H1 (cell line): Measurements from ENCODE around the gene MARS2. TPM values are rescaled to one million over a fixed set of nuclear protein-coding genes. Genes with fewer than 3 reads are reported as not detected.

Experiments used
- CTCF ChIA-PET: fragments of 300-600 bp; sonication (Branson Sonifier 250); formaldehyde crosslinking; loops from one replicate; lab custom pipeline; 2021; ENCODE audit not compliant: partially characterized antibody; lab: Charles Lee
- POLR2A ChIA-PET: fragments of 300-600 bp; sonication (Branson Sonifier 250); formaldehyde crosslinking; loops from one replicate; lab custom pipeline; 2021; ENCODE audit warnings: inconsistent platforms; ENCODE audit not compliant: partially characterized antibody; lab: Charles Lee
- DNase-seq, 2 experiments: peaks; one replicate each; pipeline versions ENCODE4 v3.0.0 to v3.0.0-alpha.2; 2010 to 2022; ENCODE audit warnings: low spot score in 2 of 2, low read depth in 1 of 2, mixed read lengths in 1 of 2
- FAIRE-seq: peaks from 2 replicates; lab custom pipeline; 2011; peaks lifted over from hg19 to GRCh38; lab: Jason Lieb, UNC
- H2AFZ ChIP-seq: 2 replicates; pipeline ENCODE4 v1.8.1; 2012; ENCODE audit warnings: low read length, inconsistent platforms
- H2AK5ac ChIP-seq: 2 replicates; pipeline ENCODE4 v1.6.1; 2013; ENCODE audit warnings: low read depth, low read length
- H2BK120ac ChIP-seq: replicated peaks from 2 replicates; pipeline ENCODE3; 2013; ENCODE audit warnings: low read depth, low read length, inconsistent platforms
- H2BK12ac ChIP-seq: 2 replicates; pipeline ENCODE4 v1.6.1; 2013; ENCODE audit warnings: low read depth, low read length
- H2BK15ac ChIP-seq: 2 replicates; pipeline ENCODE4 v1.6.1; 2013; ENCODE audit warnings: low read length
- H2BK20ac ChIP-seq: 2 replicates; pipeline ENCODE4 v1.6.1; 2013; ENCODE audit warnings: low read length
- H2BK5ac ChIP-seq: 2 replicates; pipeline ENCODE4 v1.6.1; 2013; ENCODE audit warnings: low read depth, low read length
- H3K14ac ChIP-seq: 2 replicates; pipeline ENCODE4 v1.6.1; 2013; ENCODE audit warnings: inconsistent platforms; ENCODE audit not compliant: insufficient read length
- H3K18ac ChIP-seq: 2 replicates; pipeline ENCODE4 v1.6.1; 2013; ENCODE audit warnings: low read length; ENCODE audit errors: extremely low read depth
- H3K23ac ChIP-seq: 2 replicates; pipeline ENCODE4 v1.6.1; 2013; ENCODE audit warnings: inconsistent platforms; ENCODE audit not compliant: insufficient read length
- H3K23me2 ChIP-seq: 2 replicates; pipeline ENCODE4 v1.6.1; 2013; ENCODE audit warnings: low read depth, low read length
- H3K27ac ChIP-seq: 2 replicates; pipeline ENCODE4 v1.6.1; 2011; ENCODE audit warnings: low read depth, low read length, inconsistent platforms
- H3K27me3 ChIP-seq, 4 experiments: replicated peaks in 1 of 4; 1 replicate in 1 of 4; 2 replicates in 3 of 4; pipeline versions ENCODE4 v1.6.1 to v1.8.1; 2011 to 2013; ENCODE audit warnings: low read length in 3 of 4, mild to moderate bottlenecking in 3 of 4, inconsistent platforms in 2 of 4, mixed read lengths in 2 of 4, moderate library complexity in 1 of 4; ENCODE audit not compliant: control insufficient read depth in 3 of 4, insufficient read depth in 3 of 4; ENCODE audit errors: extremely low read depth in 1 of 4
- H3K36me3 ChIP-seq, 4 experiments: 2 replicates each; pipeline versions ENCODE4 v1.6.1 to v1.8.1; 2011 to 2013; ENCODE audit warnings: mild to moderate bottlenecking in 4 of 4, low read length in 3 of 4, moderate library complexity in 2 of 4, control low read depth in 1 of 4, inconsistent platforms in 1 of 4; ENCODE audit not compliant: insufficient read depth in 4 of 4, control insufficient read depth in 2 of 4
- H3K4ac ChIP-seq: replicated peaks from 2 replicates; pipeline ENCODE3; 2013; ENCODE audit warnings: low read length, low read depth, mixed read lengths, inconsistent platforms; ENCODE audit not compliant: insufficient read length
- H3K4me1 ChIP-seq, 4 experiments: replicated peaks in 1 of 4; 1 replicate in 1 of 4; 2 replicates in 3 of 4; pipeline versions ENCODE4 v1.6.1 to v1.8.1; 2011 to 2013; ENCODE audit warnings: low read length in 3 of 4, inconsistent platforms in 2 of 4, mixed read lengths in 1 of 4; ENCODE audit not compliant: insufficient read depth in 4 of 4, control insufficient read depth in 3 of 4
- H3K4me2 ChIP-seq, 2 experiments: 2 replicates each; pipeline versions ENCODE4 v1.6.1 to v1.8.1; 2011 to 2013; ENCODE audit warnings: low read depth in 2 of 2, low read length in 2 of 2, control low read depth in 1 of 2, inconsistent platforms in 1 of 2, mild to moderate bottlenecking in 1 of 2; ENCODE audit not compliant: insufficient read depth in 1 of 2
- H3K4me3 ChIP-seq, 4 experiments: fragments of 200-600, 300-600 bp in 1 of 4; sonication (generic), shearing (Covaris generic), sonication (Bioruptor Twin) in 1 of 4; 2 replicates each; pipeline versions ENCODE4 v1.5.1 to v1.8.1; 2011 to 2016; ENCODE audit warnings: low read length in 4 of 4, low read depth in 3 of 4, control low read depth in 2 of 4, inconsistent platforms in 2 of 4, mild to moderate bottlenecking in 2 of 4, mixed read lengths in 1 of 4, moderate library complexity in 1 of 4; ENCODE audit not compliant: insufficient read depth in 2 of 4; ENCODE audit errors: extremely low read depth in 1 of 4
- H3K56ac ChIP-seq: replicated peaks from 2 replicates; pipeline ENCODE3; 2013; ENCODE audit warnings: low read depth, mild to moderate bottlenecking, mixed read lengths, low read length, inconsistent platforms; ENCODE audit not compliant: insufficient read length
- H3K79me1 ChIP-seq: 2 replicates; pipeline ENCODE4 v1.6.1; 2013; ENCODE audit warnings: low read depth, low read length, control low read depth
- H3K79me2 ChIP-seq, 2 experiments: 2 replicates each; pipeline versions ENCODE4 v1.6.1 to v1.8.1; 2012 to 2013; ENCODE audit warnings: low read length in 2 of 2, mild to moderate bottlenecking in 2 of 2, inconsistent platforms in 1 of 2; ENCODE audit not compliant: insufficient read depth in 2 of 2, control insufficient read depth in 1 of 2
- H3K9ac ChIP-seq, 4 experiments: replicated peaks in 1 of 4; 1 replicate in 1 of 4; 2 replicates in 3 of 4; pipeline versions ENCODE4 v1.6.1 to v1.8.1; 2011 to 2013; ENCODE audit warnings: low read depth in 3 of 4, low read length in 3 of 4, control low read depth in 2 of 4, mild to moderate bottlenecking in 2 of 4, moderate library complexity in 2 of 4, inconsistent platforms in 1 of 4; ENCODE audit errors: extremely low read depth in 1 of 4
- H3K9me3 ChIP-seq, 2 experiments: 2 replicates each; pipeline versions ENCODE4 v1.6.1 to v1.8.1; 2012 to 2013; ENCODE audit warnings: mild to moderate bottlenecking in 2 of 2, moderate library complexity in 2 of 2, control low read depth in 1 of 2, inconsistent platforms in 1 of 2, low read depth in 1 of 2, low read length in 1 of 2, mixed read lengths in 1 of 2; ENCODE audit not compliant: insufficient read depth in 2 of 2
- H4K20me1 ChIP-seq, 2 experiments: replicated peaks in 1 of 2; 2 replicates each; pipeline versions ENCODE3 to v1.8.1; 2011 to 2013; ENCODE audit warnings: inconsistent platforms in 2 of 2, low read length in 2 of 2, mild to moderate bottlenecking in 1 of 2; ENCODE audit not compliant: insufficient read depth in 2 of 2, control insufficient read depth in 1 of 2
- H4K5ac ChIP-seq: 2 replicates; pipeline ENCODE4 v1.6.1; 2013; ENCODE audit warnings: low read length, low read depth, mixed read lengths, inconsistent platforms; ENCODE audit not compliant: insufficient read length
- H4K8ac ChIP-seq: 2 replicates; pipeline ENCODE4 v1.8.0; 2013; ENCODE audit warnings: mild to moderate bottlenecking, moderate library complexity, low read length, inconsistent platforms; ENCODE audit not compliant: insufficient read depth; ENCODE audit errors: extremely low read depth
- H4K91ac ChIP-seq: replicated peaks from 2 replicates; pipeline ENCODE3; 2013; ENCODE audit warnings: low read length, mixed read lengths, inconsistent platforms; ENCODE audit not compliant: insufficient read length
- HDAC2 ChIP-seq, 2 experiments: fragments of 300-600 bp in 1 of 2; sonication (generic) in 1 of 2; IDR thresholded peaks; 2 replicates each; pipeline ENCODE4 v1.6.1; 2011 to 2012; ENCODE audit warnings: low read depth in 2 of 2, low read length in 2 of 2, mild to moderate bottlenecking in 2 of 2, moderate library complexity in 2 of 2, borderline replicate concordance in 1 of 2, inconsistent platforms in 1 of 2
- KDM1A ChIP-seq: fragments of 200-600, 300-600 bp; sonication (generic); IDR thresholded peaks from 2 replicates; pipeline ENCODE4 v1.7.1; 2016; ENCODE audit warnings: mild to moderate bottlenecking, low read length, borderline replicate concordance
- TBP ChIP-seq: IDR thresholded peaks from 2 replicates; pipeline ENCODE4 v1.6.1; 2011; ENCODE audit warnings: low read depth, low read length, improper control_type of control experiment
- WGBS, 2 experiments: shearing (Covaris generic) in 1 of 2; methylation state at CpG; one replicate each; pipeline versions ENCODE4 v1.1.6 to v1.1.7; 2013 to 2015; ENCODE audit warnings: low lambda C conversion rate in 2 of 2, mixed read lengths in 2 of 2, inconsistent platforms in 1 of 2, low coverage in 1 of 2, missing lambda C conversion rate in 1 of 2; ENCODE audit not compliant: insufficient replicate concordance in 2 of 2, insufficient coverage in 1 of 2, insufficient read length in 1 of 2; ENCODE audit errors: extremely low coverage in 1 of 2, missing lambda C conversion rate in 1 of 2; 5-methylcytosine and 5-hydroxymethylcytosine counted together
- polyA plus RNA-seq, 7 experiments: library from polyadenylated mRNA; depleted of rRNA in 3 of 7; stranded (reverse) in 5 of 7; unstranded in 2 of 7; fragments of >200 nt in 5 of 7; fragments of 200-250 nt in 2 of 7; gene quantifications; 1 replicate in 5 of 7; 2 replicates in 1 of 7; 4 replicates in 1 of 7; pipeline versions ENCODE4 v1.2.1 to v1.2.3, GENCODE V29; 2011 to 2013; ENCODE audit warnings: missing spikeins in 2 of 7, mixed read lengths in 2 of 7
- total RNA-seq: library from RNA; stranded (reverse); fragmentation: NEBNext Ultra II Directional; extraction: Animal tissue kit (Norgen Biotek cat#: 25700); gene quantifications from 2 replicates; pipeline ENCODE4 v1.2.1, GENCODE V29; 2021

Gene MARS2
- total and polyA plus RNA-seq, 2 of the 8 experiments (the other 6 are each of a cell fraction or from before 2014, with no cell fraction given), result 15.7 to 27.2 TPM

DNA sequence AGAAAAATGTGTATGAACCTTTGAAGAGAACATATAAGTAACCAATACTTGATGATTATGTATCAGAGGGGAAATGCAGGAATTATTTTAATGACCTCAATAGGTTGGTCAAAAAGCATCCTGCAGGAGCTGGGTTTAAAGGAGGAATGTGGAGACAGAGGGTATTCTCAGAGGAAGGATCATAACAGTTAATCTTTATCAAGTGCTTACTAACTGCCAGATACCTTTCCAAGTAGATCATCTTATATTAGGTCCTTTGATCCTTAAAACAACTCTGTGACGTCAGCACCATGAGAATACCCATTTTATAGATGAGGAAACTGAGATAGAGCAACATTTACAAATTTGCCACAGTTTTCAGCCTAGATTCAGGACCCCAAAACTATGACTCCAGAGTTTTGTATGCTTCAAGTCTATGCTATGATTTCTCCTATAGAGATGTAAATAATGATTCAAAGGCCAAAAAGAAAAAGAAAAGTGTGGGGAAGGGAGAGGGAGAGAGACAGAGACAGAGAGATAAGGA is 32.7 kb upstream of the MARS2 start:
- H3K36me3 ChIP-seq, result no peaks in the 10 kb centered on the region
- no peaks in the 10 kb centered on the region for H3K9me3 ChIP-seq
- H2BK5ac ChIP-seq, result no peak overlapping the region
- no peak overlapping the region for H3K14ac ChIP-seq
- H3K23ac ChIP-seq, result no peak overlapping the region
- FAIRE-seq (no peak), DNase-seq (no peak)
- H4K8ac ChIP-seq, result no peak overlapping the region
- peak overlapping the region; percentile 19 for H3K56ac ChIP-seq
- H2BK12ac ChIP-seq, result no peak overlapping the region
- no peak overlapping the region for H2BK120ac ChIP-seq
- no peak overlapping the region for H2BK20ac ChIP-seq
- no peaks in the 10 kb centered on the region for H3K79me1 ChIP-seq
- WGBS, 2 experiments, result 75% methylated on average over 1 of the region's 1 CpG; no CpG with 5 or more reads in 1 of the 2 experiments
- no peak overlapping the region for H4K5ac ChIP-seq
- no peaks in the 10 kb centered on the region for H4K20me1 ChIP-seq
- no peak overlapping the region for H2BK15ac ChIP-seq
- peaks cover 0 to 13% (median 9%) of the 10 kb centered on the region in 4 experiments; a peak in 6 of 7 replicates for H3K4me1 ChIP-seq
- H3K4me3 ChIP-seq, result no peak overlapping the region
- CTCF ChIA-PET, result interaction anchor here (1.0 to 1.3 kb wide), 2 partner anchors 35 to 37 kb away, joined by 3 read pairs; no protein-coding TSS in a partner anchor
- no peak overlapping the region for H3K18ac ChIP-seq
- H3K4ac ChIP-seq, result no peak overlapping the region
- no peak overlapping the region for H2AK5ac ChIP-seq
- no peak overlapping the region for H2AFZ ChIP-seq
- H3K9ac ChIP-seq, result no peak overlapping the region
- no peak overlapping the region for H3K27ac ChIP-seq
- H3K79me2 ChIP-seq, result no peaks in the 10 kb centered on the region; a peak in 1 of 4 replicates
- no peaks in the 10 kb centered on the region for H3K23me2 ChIP-seq
- POLR2A ChIA-PET, result no interaction called here
- TF ChIP-seq HDAC2 (IDR thresholded peaks at IDR 0.05; ENCODE audit: borderline replicate concordance in 1 of 2, low read depth in 2 of 2, low read length in 2 of 2) (peak in 1 of 2 experiments; percentile 65; a peak in 1 of 4 replicates), KDM1A (peak; percentile 79; the same call in 1 of the 2 replicates), TBP (no peak)
- no peaks in the 10 kb centered on the region for H3K27me3 ChIP-seq
- no peak overlapping the region for H3K4me2 ChIP-seq
- no peak overlapping the region for H4K91ac ChIP-seq
